MG63 (cell line): ENCODE results near the gene SLC32A1. TPM values are rescaled to one million over a fixed set of nuclear protein-coding genes. Genes with fewer than 3 reads are reported as not detected.

Experiments used
- DNase-seq: peaks from one replicate; pipeline ENCODE4 v3.0.0-alpha.2; 2020
- H3K27me3 ChIP-seq: fragments of 250-450 bp; sonication (Bioruptor Pico); 2 replicates; pipeline ENCODE4 v1.5.1; 2020; ENCODE audit warnings: mild to moderate bottlenecking, moderate library complexity
- H3K36me3 ChIP-seq: fragments of 250-450 bp; sonication (Bioruptor Pico); 2 replicates; pipeline ENCODE4 v1.5.1; 2020; ENCODE audit warnings: mild to moderate bottlenecking, moderate library complexity
- H3K4me3 ChIP-seq: fragments of 250-450 bp; sonication (Bioruptor Pico); 2 replicates; pipeline ENCODE4 v1.5.1; 2020; ENCODE audit warnings: mild to moderate bottlenecking, moderate library complexity
- H3K9me3 ChIP-seq: fragments of 250-450 bp; sonication (Bioruptor Pico); 2 replicates; pipeline ENCODE4 v1.5.1; 2020; ENCODE audit warnings: mild to moderate bottlenecking, moderate library complexity
- total RNA-seq: library from RNA; depleted of rRNA; stranded (reverse); fragments of >200 nt; shearing (Covaris generic); gene quantifications from 2 replicates; pipeline ENCODE4 v1.2.3, GENCODE V29; 2014; ENCODE audit warnings: low replicate concordance; rRNA removed

SLC32A1 gene
- total RNA-seq, 1 experiment from 2014 or later, result not detected

GRCh38 chr20:38766071-38766470 is 41.8 kb downstream of the SLC32A1 start:
- Histone ChIP-seq H3K36me3 (peaks cover 27% of the 10 kb centered on the region), H3K9me3 (no peaks in the 10 kb centered on the region), H3K4me3 (no peak overlapping the region), H3K27me3 (no peaks in the 10 kb centered on the region)
- DNase-seq, result no peak

- H3K4me3 ChIP-seq, result no peak overlapping the region
- DNase-seq, result no peak
- no peaks in the 10 kb centered on the region for H3K9me3 ChIP-seq
- no peaks in the 10 kb centered on the region for H3K27me3 ChIP-seq
- H3K36me3 ChIP-seq, result peaks cover 43% of the 10 kb centered on the region
Measured at GRCh38 chr20:38769376-38770295, 45.4 kb downstream of the SLC32A1 start.

- H3K4me3 ChIP-seq, result no peak overlapping the region
Measured at GRCh38 chr20:38770546-38770945, 46.3 kb downstream of the SLC32A1 start.

GRCh38 chr20:38770970-38771369 is 46.7 kb downstream of the SLC32A1 start:
- Histone ChIP-seq H3K9me3 (no peaks in the 10 kb centered on the region), H3K27me3 (no peaks in the 10 kb centered on the region), H3K4me3 (no peak overlapping the region), H3K36me3 (peaks cover 34% of the 10 kb centered on the region)
- no peak for DNase-seq

More at GRCh38 chr20:38770546-38770945, 46.3 kb downstream of the SLC32A1 start:
- no peak for DNase-seq
- H3K27me3 ChIP-seq, result no peaks in the 10 kb centered on the region
- no peaks in the 10 kb centered on the region for H3K9me3 ChIP-seq
- peaks cover 38% of the 10 kb centered on the region for H3K36me3 ChIP-seq

- peaks cover 29% of the 10 kb centered on the region for H3K36me3 ChIP-seq
- DNase-seq, result no peak
- H3K9me3 ChIP-seq, result no peaks in the 10 kb centered on the region
- no peak overlapping the region for H3K4me3 ChIP-seq
- H3K27me3 ChIP-seq, result no peaks in the 10 kb centered on the region
Measured at GRCh38 chr20:38771621-38772020, 47.3 kb downstream of the SLC32A1 start.

GRCh38 chr20:38774167-38774566 is 49.9 kb downstream of the SLC32A1 start:
- Histone ChIP-seq H3K4me3 (no peak overlapping the region), H3K36me3 (peaks cover 25% of the 10 kb centered on the region), H3K27me3 (no peaks in the 10 kb centered on the region), H3K9me3 (no peaks in the 10 kb centered on the region)
- DNase-seq, result no peak

- Histone ChIP-seq H3K36me3 (peaks cover 19% of the 10 kb centered on the region), H3K9me3 (no peaks in the 10 kb centered on the region), H3K4me3 (no peak overlapping the region), H3K27me3 (no peaks in the 10 kb centered on the region)
- DNase-seq, result no peak
Measured at GRCh38 chr20:38776363-38776762, 52.1 kb downstream of the SLC32A1 start.

Other genes starting within 250 kb of the SLC32A1 start
- not detected in 2 replicates for gene ADIG, start 143.3 kb upstream of the SLC32A1 start, total RNA-seq
- gene ARHGAP40, start 122.7 kb upstream of the SLC32A1 start, total RNA-seq, result not detected in 2 replicates
- 9.8 and 16.4 TPM in 2 replicates for gene ACTR5, start 24.0 kb downstream of the SLC32A1 start, total RNA-seq
- gene PPP1R16B, start 81.2 kb downstream of the SLC32A1 start, total RNA-seq, result not detected in 2 replicates
- gene FAM83D, start 201.9 kb downstream of the SLC32A1 start, total RNA-seq, result 71.5 and 73.9 TPM in 2 replicates
- 17.9 and 18.9 TPM in 2 replicates for gene DHX35, start 237.9 kb downstream of the SLC32A1 start, total RNA-seq